CD4-positive, alpha-beta T cell treated with Interleukin-1 beta for 1 hour (primary cell): ENCODE results near the gene TMED9.
"Not testable (repeated sequence)": the region's sequence is repeated elsewhere in the genome, so short reads cannot be mapped to it uniquely, and the experiment has no call there.

ENCODE experiments used
- DNase-seq, 2 donors: peaks; one replicate each; pipeline ENCODE4 v3.0.0-alpha.2; 2020 to 2022

Gene TMED9

DNA sequence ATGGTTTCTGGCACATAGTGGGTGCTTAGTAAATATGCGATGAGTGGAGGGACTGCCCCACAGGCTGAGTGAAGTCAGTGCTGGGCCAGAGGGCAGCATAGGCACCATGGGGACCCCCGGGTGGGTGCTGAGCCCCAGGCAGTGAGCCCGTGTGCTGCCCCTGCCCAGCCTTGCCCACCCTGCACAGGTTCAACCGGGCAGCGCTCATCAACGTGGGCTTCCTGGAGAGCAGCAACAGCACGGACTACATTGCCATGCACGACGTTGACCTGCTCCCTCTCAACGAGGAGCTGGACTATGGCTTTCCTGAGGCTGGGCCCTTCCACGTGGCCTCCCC lies 15.1 kb downstream of the TMED9 start:
- no peak for DNase-seq

DNA sequence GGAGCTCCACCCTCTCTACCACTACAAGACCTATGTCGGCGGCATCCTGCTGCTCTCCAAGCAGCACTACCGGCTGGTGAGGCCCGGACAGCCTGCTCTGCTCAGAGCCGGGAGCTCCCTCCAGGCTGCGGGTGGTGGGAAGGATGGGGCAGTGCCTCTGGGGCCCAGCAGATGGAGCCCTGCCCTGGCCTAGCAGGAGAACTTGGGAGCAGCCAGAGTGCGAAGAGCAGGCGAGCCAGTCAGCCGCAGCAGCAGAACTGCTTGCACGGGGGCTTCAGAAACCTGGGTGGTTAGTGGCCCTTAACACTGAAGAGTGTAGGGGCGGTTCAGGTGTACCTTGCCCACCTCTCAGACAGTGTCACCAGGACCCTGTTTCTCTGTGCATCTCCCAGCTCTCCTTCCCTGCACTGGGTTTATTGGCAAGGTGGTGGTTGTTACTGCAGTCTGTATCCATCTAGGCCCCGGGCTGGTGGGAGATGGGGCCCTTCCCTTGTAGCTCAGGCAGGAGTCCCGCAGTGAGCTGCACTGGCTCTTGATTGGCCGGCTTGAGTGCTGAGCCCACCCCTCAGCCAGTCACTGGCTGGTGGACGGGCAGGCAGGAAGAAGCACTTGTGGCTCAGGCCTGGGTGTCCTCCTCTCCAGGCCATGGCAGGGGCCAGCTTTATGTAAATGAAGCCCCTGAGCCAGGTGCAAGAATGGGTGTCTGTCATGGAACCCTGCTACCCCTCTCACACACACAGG lies 15.6 kb downstream of the TMED9 start:
- peak; percentile 63 to 69 for DNase-seq

DNA sequence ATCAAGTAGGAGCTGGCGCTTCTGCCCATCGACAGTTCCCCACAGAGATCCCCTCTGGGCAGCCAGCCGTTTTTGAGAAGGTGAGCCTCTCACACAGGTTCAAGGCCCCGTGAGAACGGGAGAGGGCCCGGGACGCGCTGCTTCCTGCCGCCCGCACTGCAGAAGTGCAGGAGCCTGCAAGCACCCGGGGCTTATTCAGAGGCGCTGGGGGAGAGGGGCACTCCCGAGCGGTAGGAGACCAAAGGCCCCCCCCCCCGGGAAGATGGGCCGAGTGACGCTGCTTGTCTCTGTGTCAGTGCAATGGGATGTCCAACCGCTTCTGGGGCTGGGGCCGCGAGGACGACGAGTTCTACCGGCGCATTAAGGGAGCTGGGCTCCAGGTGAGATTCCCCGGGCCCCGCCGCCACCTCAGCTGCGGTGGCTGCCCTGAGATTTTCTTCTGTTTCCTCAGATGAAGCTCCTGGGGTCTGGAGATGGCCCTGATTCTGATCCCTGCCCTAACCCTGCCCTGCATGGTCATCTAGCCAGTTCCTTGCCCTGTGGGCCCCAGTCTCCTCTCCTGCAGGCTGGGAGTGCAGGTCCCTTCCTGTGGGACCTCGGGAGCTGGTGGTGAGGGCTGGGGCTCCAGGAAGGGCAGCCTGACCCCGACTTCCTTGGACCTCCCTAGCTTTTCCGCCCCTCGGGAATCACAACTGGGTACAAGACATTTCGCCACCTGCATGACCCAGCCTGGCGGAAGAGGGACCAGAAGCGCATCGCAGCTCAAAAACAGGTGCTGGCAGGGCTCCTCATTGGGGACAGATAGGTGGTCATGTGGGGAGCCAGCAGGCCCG lies 16.5 kb downstream of the TMED9 start:
- DNase-seq = no peak

DNA sequence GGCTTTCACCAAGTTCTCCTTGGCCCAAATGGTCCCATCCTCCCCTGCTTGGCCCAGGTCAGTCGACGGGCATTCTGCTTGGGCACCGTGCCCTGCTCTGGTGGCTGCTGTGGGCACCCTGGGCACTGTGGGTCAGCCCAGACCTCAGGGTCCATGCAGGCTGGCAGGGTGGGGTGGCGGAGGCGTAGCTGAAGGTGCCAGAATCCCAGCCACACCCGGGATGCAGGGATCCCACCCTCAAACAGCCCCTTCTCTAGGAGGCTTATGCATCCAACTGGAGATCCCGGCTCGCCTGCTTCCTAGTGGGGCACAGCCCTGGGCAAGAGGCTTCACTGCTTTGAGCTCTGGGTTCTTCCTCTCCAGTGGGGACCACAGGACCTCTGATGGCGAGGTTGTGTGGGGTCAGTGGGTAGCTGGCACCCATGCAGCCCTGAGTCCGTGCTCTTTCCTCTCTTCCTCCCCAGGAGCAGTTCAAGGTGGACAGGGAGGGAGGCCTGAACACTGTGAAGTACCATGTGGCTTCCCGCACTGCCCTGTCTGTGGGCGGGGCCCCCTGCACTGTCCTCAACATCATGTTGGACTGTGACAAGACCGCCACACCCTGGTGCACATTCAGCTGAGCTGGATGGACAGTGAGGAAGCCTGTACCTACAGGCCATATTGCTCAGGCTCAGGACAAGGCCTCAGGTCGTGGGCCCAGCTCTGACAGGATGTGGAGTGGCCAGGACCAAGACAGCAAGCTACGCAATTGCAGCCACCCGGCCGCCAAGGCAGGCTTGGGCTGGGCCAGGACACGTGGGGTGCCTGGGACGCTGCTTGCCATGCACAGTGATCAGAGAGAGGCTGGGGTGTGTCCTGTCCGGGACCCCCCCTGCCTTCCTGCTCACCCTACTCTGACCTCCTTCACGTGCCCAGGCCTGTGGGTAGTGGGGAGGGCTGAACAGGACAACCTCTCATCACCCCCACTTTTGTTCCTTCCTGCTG lies 17.4 kb downstream of the TMED9 start:
- DNase-seq = no peak

DNA sequence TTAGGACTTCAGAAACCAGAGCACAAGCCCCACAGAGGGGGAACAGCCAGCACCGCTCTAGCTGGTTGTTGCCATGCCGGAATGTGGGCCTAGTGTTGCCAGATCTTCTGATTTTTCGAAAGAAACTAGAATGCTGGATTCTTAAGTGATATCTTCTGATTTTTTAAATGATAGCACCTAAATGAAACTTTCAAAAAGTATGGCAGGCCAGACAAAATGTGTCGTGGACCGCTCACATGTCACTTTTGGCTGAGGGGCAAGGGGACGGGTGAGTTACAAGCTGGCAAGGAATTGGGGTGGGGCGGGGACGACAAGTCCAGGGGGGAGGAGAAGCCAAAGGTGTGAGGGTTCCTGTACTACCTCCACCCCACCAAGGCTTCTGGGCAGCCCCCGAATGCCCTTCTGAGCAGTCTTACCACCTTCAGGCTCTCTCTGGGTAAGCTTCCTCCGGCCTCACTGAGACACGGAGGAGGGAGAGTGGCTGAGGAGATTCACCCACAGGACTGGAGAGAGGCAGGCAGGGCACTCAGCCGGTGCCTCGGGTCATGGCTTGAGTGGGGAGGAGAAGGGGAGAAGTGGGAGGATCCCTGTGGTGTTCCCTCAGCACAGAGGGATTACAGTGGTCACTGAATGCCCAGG lies 18.2 kb downstream of the TMED9 start:
- no peak for DNase-seq

DNA sequence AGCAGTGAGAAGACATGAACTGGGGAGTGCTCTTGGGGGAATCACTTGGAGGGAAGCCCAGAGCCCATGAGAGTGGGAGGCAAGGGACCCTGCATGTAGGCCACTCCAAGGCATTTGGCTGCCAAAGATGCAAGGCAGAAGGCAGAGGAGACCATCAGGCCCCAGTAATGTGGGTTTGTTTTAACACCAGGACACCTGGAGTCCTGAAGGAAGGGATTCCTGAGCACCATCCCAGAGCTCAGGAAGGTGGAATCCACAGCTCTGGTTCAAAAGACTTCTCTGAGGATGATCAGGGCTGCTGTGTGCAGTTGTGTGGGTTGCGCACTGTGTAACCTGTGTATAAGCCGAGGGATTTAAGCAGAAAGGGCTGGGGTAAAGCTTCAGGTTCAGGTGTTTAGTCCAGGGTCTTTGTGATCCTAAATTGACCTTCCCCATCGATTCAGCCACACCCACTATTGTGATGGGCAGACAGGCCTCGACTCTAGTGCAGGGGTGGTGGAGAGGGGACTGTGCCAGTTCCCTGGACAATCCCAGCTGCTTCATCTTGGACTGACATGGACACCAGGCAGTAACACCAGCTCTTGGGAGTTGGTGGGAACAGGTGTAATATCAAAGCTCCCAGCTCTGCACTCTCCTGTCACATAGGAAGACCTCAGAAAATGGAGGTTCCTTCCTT lies 18.9 kb downstream of the TMED9 start:
- no peak for DNase-seq

DNA sequence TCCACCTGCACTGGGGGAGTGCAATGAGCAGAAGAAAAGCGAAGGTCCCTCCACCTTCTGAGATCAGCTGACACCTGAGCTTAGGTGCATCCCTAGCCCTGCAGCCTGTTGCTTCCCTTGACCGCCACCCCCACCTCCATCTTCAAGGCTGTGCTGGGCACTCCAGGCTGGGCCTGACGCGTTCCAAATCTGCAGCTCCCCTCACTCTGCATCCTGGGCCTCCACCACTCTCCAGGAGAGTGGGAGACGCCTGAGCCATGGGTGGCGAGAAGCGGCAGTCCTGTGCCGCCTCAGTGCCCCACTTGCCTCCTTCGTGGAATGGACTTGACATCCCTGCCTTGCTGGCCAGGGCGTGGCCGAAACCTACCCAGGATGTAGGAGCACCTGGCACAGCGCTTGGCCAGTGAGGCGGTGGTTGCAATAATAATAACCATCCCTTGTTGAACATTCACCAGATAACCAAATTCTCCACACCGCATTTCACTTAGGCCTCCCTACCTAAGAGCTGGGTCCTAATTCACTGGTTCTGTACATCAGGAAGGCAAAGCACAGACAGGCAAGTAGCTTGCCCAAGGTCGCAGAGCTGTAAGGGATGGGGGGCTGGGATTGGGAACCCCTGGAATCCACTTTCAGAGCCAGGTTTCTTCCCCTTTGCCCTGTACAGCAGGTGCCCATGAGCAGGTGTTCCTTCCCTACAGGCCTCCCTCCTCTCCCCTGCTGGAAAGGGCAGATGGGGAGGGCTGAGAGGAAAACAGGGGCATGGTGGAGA lies 19.6 kb downstream of the TMED9 start:
- DNase-seq = no peak

DNA sequence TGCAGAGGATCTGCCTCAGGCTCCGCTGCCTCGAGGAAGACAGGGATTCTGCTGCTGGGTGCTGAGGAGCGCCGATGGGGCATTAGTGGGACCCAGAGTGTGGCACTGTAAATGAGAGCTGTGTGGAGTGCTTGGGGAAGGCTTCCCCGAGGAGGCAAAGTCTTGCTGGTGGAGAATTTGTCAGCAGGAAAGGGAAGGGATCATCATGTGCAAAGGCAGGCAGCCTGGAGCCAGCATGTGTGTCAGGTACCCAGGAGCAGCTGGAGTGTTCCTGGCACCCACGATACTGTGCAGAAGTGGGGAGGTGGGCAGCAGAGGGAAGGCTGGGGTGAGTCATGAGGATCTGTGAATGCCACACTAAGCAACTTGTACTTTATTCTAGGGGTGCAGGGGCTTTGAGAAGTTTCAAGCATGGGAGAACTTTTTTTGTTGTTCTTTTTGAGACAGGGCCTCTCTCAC lies 20.2 kb downstream of the TMED9 start:
- DNase-seq = no peak

DNA sequence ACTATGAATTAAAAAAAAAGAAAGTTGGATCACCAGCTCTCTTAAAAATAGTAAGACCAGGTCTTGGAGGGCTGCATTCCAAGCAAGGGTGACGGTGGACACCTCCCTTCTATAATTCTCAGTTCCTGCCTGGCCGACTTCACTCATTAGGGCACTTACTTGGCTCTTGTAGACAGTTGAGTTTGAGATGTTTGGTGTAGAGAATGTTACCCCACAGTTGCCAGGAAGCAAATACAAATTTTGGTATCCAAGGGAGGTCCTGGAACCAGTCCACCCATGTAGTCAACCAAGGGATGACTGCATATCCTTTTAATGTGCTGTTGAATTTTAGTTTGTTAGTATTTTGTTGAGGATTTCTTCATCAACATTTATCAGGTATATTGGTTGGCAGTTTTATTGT lies 28.6 kb downstream of the TMED9 start:
- no peak for DNase-seq

DNA sequence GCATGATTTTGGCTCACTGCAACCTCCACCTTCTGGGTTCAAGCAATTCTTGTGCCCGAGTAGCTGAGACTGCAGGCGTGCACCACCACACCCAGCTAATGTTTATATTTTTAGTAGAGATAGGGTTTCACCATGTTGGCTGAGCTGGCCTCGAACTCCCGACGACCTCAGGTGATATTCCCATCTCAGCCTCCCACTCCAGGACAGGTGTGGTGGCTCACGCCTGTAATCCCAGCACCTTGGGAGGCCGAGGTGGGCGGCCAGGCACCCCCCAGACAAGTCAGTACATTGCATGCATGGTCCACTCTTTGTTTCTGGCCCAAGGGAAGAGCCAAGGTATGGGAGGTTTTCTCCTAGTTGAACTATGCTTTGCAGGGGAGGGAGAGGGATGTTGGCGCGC lies 32.2 kb downstream of the TMED9 start:
- DNase-seq = not testable (repeated sequence)

DNA sequence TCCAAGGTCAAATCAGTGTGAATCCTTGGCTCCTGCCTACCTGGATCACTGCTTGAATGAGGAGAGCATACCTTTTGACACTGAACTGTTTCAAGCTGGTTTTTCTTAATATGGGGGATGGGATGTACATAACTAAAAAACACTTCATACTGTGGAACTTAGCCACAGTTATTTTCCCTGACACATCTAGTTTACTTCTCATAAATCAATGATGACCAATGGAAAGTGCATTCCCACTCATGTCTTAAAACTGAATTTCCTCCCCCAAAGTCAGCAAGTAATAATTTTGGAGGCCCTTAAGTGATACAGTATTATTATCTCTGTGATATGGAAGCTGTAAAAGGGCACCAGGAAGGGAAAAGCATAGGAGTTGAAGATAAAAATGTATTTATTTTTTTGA lies 38.2 kb downstream of the TMED9 start:
- not testable (repeated sequence) for DNase-seq

DNA sequence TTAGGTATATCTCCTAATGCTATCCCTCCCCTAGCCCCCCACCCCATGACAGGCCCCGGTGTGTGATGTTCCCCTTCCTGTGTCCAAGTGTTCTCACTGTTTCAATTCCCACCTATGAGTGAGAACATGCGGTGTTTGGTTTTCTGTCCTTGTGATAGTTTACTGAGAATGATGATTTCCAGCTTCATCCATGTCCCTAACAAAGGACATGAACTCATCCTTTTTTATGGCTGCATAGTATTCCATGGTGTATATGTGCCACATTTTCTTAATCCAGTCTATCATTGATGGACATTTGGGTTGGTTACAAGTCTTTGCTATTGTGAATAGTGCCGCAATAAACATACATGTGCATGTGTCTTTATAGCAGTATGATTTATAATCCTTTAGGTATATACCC lies 42.9 kb downstream of the TMED9 start:
- DNase-seq = not testable (repeated sequence)

DNA sequence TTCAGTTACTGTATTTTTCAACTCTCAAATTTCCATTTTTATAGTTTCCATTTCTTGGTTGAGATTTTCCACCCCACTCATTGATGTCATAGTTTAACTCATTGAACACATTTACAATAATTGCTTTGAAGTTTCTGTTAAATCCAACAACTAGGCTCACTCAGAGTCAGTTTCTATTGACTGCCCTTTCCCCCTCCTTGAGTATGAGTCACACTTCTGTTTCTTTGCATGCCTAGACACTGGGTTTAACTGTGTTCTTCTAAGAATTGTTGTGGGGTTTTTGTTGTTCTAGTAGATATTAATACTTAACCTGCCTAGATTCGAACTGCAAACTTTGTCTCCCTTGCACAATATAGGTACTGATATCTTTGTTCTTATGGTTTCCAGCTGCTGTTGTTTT lies 53.5 kb downstream of the TMED9 start:
- DNase-seq = not testable (repeated sequence)
